ENCODE data around the gene NGLY1. TPM values are rescaled to one million over a fixed set of nuclear protein-coding genes. Genes with fewer than 3 reads are reported as not detected.

The NGLY1 gene
- total RNA-seq, 1 donor from 2014 or later = 18.3 TPM

DNA sequence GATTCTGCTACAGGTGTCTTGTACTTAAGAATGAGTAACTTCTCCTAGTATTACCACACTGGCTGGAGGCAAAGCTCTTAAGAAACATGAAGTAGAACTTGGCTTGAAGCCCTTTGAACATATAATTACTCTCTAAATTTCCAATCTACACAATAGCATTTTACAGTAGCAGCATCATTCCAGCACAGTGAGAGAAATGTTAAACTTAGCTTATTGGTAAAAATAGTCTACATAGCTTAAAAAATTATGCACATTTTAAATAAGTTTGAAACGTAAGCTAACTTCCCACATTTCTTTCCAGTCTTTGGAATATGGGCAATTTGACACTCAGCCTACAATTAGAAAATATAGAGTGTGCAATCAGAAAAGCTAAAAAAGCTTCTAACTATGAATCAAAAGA, 85.7 kb downstream of the NGLY1 start:
- TF ChIP-seq, protein P1, sequence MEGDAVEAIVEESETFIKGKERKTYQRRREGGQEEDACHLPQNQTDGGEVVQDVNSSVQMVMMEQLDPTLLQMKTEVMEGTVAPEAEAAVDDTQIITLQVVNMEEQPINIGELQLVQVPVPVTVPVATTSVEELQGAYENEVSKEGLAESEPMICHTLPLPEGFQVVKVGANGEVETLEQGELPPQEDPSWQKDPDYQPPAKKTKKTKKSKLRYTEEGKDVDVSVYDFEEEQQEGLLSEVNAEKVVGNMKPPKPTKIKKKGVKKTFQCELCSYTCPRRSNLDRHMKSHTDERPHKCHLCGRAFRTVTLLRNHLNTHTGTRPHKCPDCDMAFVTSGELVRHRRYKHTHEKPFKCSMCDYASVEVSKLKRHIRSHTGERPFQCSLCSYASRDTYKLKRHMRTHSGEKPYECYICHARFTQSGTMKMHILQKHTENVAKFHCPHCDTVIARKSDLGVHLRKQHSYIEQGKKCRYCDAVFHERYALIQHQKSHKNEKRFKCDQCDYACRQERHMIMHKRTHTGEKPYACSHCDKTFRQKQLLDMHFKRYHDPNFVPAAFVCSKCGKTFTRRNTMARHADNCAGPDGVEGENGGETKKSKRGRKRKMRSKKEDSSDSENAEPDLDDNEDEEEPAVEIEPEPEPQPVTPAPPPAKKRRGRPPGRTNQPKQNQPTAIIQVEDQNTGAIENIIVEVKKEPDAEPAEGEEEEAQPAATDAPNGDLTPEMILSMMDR (conservative IDR thresholded peaks at IDR 0.05; ENCODE audit: low read depth, low read length) = no peak
- no peak for DNase-seq (ENCODE audit: low read depth)
- no peak overlapping the region for H3K4me3 ChIP-seq (ENCODE audit: low read depth, low read length)

DNA sequence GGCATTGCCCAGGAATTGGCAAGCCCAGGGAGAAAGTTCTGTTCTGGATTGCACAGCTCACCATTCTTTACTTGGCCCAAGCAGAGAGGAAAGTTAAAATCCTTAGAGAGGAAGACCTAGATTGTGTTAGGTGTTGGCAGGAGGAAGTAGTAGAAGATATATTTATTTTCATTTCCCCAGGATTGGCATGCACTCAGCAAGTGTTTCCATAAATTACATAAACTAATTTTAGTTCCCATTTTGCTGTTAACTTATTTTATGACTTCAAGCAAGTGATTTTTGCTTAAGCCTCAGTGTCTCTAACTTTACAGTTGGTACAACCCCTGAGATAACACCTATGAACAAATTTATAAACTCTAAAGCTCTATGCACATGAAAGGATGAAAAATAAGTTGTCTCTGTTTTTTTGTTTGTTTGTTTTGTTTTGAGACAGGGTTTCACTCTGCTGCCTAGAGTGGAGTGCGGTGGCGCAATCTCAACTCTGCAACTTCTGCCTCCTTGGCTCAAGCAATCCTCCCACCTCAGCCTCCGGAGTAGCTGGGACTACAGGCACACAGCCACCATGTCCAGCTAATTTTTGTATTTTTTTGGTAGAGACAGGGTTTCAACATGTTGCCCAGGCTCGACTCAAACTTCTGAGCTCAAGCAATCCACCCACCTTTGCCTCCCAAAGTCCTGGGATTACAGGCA, 87.4 kb downstream of the NGLY1 start:
- no peak for DNase-seq (ENCODE audit: low read depth)

DNA sequence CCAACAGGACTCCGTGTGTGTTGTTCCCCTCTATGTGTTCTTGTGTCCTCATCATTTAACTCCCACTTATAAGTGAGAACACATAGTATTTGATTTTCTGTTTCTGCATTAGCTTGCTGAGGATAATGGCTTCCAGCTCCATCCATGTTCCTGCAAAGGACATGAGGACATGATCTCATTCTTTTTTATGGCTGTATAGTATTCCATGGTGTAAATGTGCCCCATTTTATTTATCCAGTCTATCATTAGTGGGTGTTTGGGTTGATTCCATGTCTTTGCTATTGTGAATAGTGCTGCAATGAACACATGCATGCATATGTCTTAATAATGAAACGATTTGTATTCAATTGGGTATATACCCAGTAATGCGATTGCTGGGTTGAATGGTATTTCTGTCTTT, 90.0 kb downstream of the NGLY1 start:
- H3K4me3 ChIP-seq (ENCODE audit: low read depth, low read length) = no peak overlapping the region
- TF ChIP-seq, protein P1 (conservative IDR thresholded peaks at IDR 0.05; ENCODE audit: low read depth, low read length) = no peak
- no peak for DNase-seq (ENCODE audit: low read depth)

More for the DNA sequence above, 87.4 kb downstream of the NGLY1 start:
- TF ChIP-seq, protein P1 (conservative IDR thresholded peaks at IDR 0.05; ENCODE audit: low read depth, low read length) = no peak
- no peak overlapping the region for H3K4me3 ChIP-seq (ENCODE audit: low read depth, low read length)

DNA sequence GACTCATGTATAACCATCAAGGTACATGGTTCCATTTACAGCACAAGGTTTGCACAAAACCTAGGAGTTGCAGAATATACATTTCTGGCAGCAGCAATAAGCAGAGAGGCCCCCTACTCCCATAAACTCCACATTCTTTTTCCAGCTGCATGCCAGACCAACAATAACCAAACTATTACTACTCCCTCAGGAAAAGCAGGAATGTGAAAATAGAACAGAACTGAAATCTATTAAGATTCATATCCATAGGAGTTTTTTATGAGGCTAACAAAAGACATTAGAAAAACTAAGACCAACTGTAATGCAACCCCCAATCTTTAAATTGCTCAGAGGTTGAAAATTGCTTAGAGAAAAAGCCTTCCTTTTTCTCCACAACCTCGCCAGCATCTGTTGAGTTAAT, 90.9 kb downstream of the NGLY1 start:
- H3K4me3 ChIP-seq (ENCODE audit: low read depth, low read length) = no peak overlapping the region
- DNase-seq (ENCODE audit: low read depth) = no peak
- TF ChIP-seq, protein P1 (conservative IDR thresholded peaks at IDR 0.05; ENCODE audit: low read depth, low read length) = no peak

DNA sequence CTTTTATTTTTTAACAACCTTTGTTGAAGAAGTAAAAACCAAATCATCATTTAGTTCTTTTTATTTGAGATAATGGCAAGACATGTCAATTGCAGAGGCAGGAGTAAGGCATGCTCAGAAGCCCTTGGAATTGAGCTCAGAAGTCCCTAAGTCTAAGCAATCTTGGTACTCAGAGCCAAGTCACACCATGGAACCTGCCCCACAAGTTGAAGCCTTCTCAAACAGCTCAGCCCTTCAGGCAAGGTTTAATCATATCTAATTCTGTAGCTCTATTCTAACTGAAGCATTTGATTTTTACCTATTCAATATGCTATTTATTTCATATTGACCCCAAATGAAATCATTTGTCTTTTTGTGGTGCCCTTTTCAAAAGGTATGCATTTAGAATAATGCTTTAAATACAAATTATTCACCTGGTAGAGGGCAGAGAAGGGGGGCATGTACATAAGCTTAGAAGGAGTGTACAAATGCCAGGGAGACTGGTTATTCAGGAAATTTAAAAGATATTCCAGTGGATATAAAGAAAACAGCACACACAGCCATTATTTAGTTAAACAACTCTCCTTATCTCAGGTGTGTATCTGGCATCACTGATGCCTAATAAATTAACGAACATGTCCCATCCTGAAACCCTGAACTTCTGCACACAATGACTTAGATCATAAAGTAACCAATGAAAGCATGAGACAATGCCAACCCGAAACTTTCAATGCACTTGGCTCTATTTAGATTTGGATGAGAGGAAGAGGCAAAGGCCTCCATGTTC, 92.3 kb downstream of the NGLY1 start:
- TF ChIP-seq, protein P1 (conservative IDR thresholded peaks at IDR 0.05; ENCODE audit: low read depth, low read length) = no peak
- no peak overlapping the region for H3K4me3 ChIP-seq (ENCODE audit: low read depth, low read length)
- DNase-seq (ENCODE audit: low read depth) = no peak

DNA sequence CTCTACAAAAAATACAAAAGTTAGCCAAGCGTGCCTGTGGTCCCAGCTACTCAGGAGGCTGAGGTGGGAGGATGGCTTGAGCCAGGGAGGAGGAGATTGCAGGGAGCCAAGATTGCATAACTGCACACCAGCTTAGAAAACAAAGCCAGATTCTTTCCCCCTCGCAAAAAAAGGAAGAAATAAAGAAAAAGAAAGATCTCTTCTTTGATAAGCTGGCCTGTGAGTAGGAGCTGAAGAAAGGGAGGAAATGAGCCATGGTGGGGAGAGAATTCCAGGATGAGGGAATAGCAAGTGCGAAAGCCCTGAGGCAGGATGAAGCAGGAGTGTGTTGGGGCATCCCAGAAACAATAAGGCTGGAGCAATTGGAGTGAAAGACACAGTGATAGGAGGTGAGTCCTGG, 94.0 kb downstream of the NGLY1 start:
- TF ChIP-seq, protein P1 (conservative IDR thresholded peaks at IDR 0.05; ENCODE audit: low read depth, low read length) = no peak
- H3K4me3 ChIP-seq (ENCODE audit: low read depth, low read length) = no peak overlapping the region
- DNase-seq (ENCODE audit: low read depth) = no peak

Measured in epithelial cell of proximal tubule (primary cell).